K562 (cell line): ENCODE measurements around the gene CPT1B. TPM values are rescaled to one million over a fixed set of nuclear protein-coding genes. Genes with fewer than 3 reads are reported as not detected.

Source experiments
- CHD7 ChIP-seq: fragments of 200-600 bp; sonication (generic); IDR thresholded peaks from one replicate; pipeline ENCODE4 v1.6.1; 2012; ENCODE audit warnings: mild to moderate bottlenecking, low read depth, low read length, inconsistent platforms
- CTCF ChIP-seq, 3 experiments: IDR thresholded peaks in 2 of 3; conservative IDR thresholded peaks in 1 of 3; 2 replicates each; pipeline ENCODE4 v1.5.1; 2011 to 2012; ENCODE audit warnings: low read length in 3 of 3, mild to moderate bottlenecking in 3 of 3, control low read depth in 2 of 3, improper control_type of control experiment in 1 of 3, inconsistent platforms in 1 of 3, low read depth in 1 of 3, mixed read lengths in 1 of 3, moderate library complexity in 1 of 3; ENCODE audit not compliant: insufficient read depth in 2 of 3
- PRMT5 ChIP-seq: sonication (generic); formaldehyde crosslinking; IDR thresholded peaks from 2 replicates; pipeline ENCODE4 v1.5.0; 2020; ENCODE audit warnings: missing genetic modification reagents
- polyA plus RNA-seq, 8 experiments: library from polyadenylated mRNA; depleted of rRNA in 4 of 8; stranded (reverse) in 5 of 8; unstranded in 3 of 8; fragments of >200 nt; fragmentation: Nextera tagmentation in 2 of 8; fragmentation: Illumina TruSeq in 1 of 8; extraction: Ambion mirVana in 2 of 8; extraction: Trizol in 1 of 8; gene quantifications; 2 replicates each; pipeline versions ENCODE4 v1.2.1 to v1.2.3, GENCODE V29; 2011 to 2014; ENCODE audit warnings: inconsistent platforms in 1 of 8, missing spikeins in 1 of 8
- total RNA-seq, 7 experiments: library from RNA; depleted of rRNA in 6 of 7; stranded (reverse); fragments of >200 nt in 6 of 7; fragmentation: Illumina TruSeq in 2 of 7; extraction: Trizol in 2 of 7; gene quantifications; 2 replicates each; pipeline versions ENCODE4 v1.2.1 to v1.2.3, GENCODE V29; 2011 to 2021; ENCODE audit warnings: low replicate concordance in 1 of 7

The CPT1B gene
- total and polyA plus RNA-seq, 9 of the 15 experiments (the other 6 are each of a cell fraction or from before 2014, with no cell fraction given) = 0.35 to 6.1 (median 2.6) TPM

- no peak for TF ChIP-seq CHD7
- peak in 1 of 3 experiments; percentile 18; a peak in 1 of 6 replicates for TF ChIP-seq CTCF (IDR thresholded peaks at IDR 0.05 in 2 of 3, conservative IDR thresholded peaks at IDR 0.05 in 1 of 3; ENCODE audit: insufficient read depth in 2 of 3, low read depth in 1 of 3, low read length in 3 of 3)
- no peak for TF ChIP-seq PRMT5 (CRISPR knock-in tag)
Measured at GRCh38 chr22:50606165-50606945, 28.1 kb upstream of the CPT1B start (continued).
